Natural killer cell (primary cell): ENCODE results near the gene KY. TPM values are rescaled to one million over a fixed set of nuclear protein-coding genes. Genes with fewer than 3 reads are reported as not detected.

Experiments
- ATAC-seq, 3 donors: fragments of 150-1000 bp in 2 of 3; fragments of 200-7000 bp in 1 of 3; cut with Tn5 transposase; 1 replicate in 1 of 3; 2 replicates in 2 of 3; pipeline ENCODE4 v1.10.0; 2021; ENCODE audit warnings: mild to moderate bottlenecking in 2 of 3, moderate library complexity in 2 of 3
- DNase-seq, 2 donors: peaks; one replicate each; pipeline versions ENCODE4 v3.0.0 to v3.0.0-alpha.2; 2013 to 2021; ENCODE audit warnings: mixed read lengths in 1 of 2
- H3K27ac ChIP-seq: one replicate; pipeline ENCODE4 v1.5.1; 2013; ENCODE audit warnings: mild to moderate bottlenecking, low read length
- H3K27me3 ChIP-seq: one replicate; pipeline ENCODE4 v1.6.1; 2013; ENCODE audit warnings: low read length; ENCODE audit not compliant: control insufficient read depth, insufficient read depth
- H3K36me3 ChIP-seq: one replicate; pipeline ENCODE4 v1.6.1; 2013; ENCODE audit warnings: low read length; ENCODE audit not compliant: control insufficient read depth, insufficient read depth
- H3K4me1 ChIP-seq: one replicate; pipeline ENCODE4 v1.6.1; 2013; ENCODE audit warnings: low read length; ENCODE audit not compliant: control insufficient read depth, insufficient read depth
- H3K4me3 ChIP-seq: one replicate; pipeline ENCODE4 v1.5.1; 2013; ENCODE audit warnings: low read length
- H3K9me3 ChIP-seq: one replicate; pipeline ENCODE4 v1.6.1; 2013; ENCODE audit warnings: low read length; ENCODE audit not compliant: control insufficient read depth, insufficient read depth
- H3K27ac Mint-ChIP-seq, 2 donors: one replicate each; pipeline ENCODE4 v1.8.0; 2022; ENCODE audit warnings: mild to moderate bottlenecking in 2 of 2, mixed read lengths in 2 of 2, moderate library complexity in 1 of 2
- H3K27me3 Mint-ChIP-seq, 2 donors: one replicate each; pipeline ENCODE4 v1.8.0; 2022; ENCODE audit warnings: low read depth in 2 of 2, mixed read lengths in 2 of 2
- H3K36me3 Mint-ChIP-seq: one replicate; pipeline ENCODE4 v1.8.0; 2022; ENCODE audit warnings: mixed read lengths
- H3K4me1 Mint-ChIP-seq, 2 donors: one replicate each; pipeline ENCODE4 v1.8.0; 2022; ENCODE audit warnings: mixed read lengths in 2 of 2
- H3K4me3 Mint-ChIP-seq: one replicate; pipeline ENCODE4 v1.8.0; 2022; ENCODE audit warnings: mild to moderate bottlenecking, moderate library complexity, mixed read lengths
- H3K9me3 Mint-ChIP-seq, 2 donors: one replicate each; pipeline ENCODE4 v1.8.0; 2022; ENCODE audit warnings: mixed read lengths in 2 of 2
- WGBS: methylation state at CpG from one replicate; pipeline ENCODE4 v1.1.7; 2013; ENCODE audit warnings: missing lambda C conversion rate; ENCODE audit not compliant: insufficient coverage; 5-methylcytosine and 5-hydroxymethylcytosine counted together
- intact Hi-C: fragments of 100-400 bp; cut with micrococcal nuclease; formaldehyde crosslinking; loops from one replicate; pipeline ENCODE4 v1.14.2; 2022
- total RNA-seq, 4 donors: library from RNA; stranded (reverse); fragments of 120-200 nt in 1 of 4; gene quantifications; one replicate each; pipeline versions ENCODE4 v1.2.3 to v1.2.4, GENCODE V29; 2013 to 2022
- TF ChIP-seq, protein P1 (sequence below): fragments of 200-600 bp; IDR thresholded peaks from one replicate; pipeline ENCODE4 v1.8.0; 2022; ENCODE audit warnings: antibody characterized with exemption

KY gene
- total RNA-seq, 3 donors from 2014 or later (not counting 1 experiment from before 2014, with no cell fraction given): 0.15 TPM; not detected in 2

GRCh38 chr3:134667956-134668355 lies 17.1 kb upstream of the KY start:
- 67% methylated on average over 3 of the region's 3 CpGs for WGBS
- Mint-ChIP-seq H3K4me3 (no peak overlapping the region), H3K27me3 (peaks cover 0 to 10% of the 10 kb centered on the region in 2 donors), H3K27ac (no peak overlapping the region), H3K9me3 (peaks cover 3 to 4% of the 10 kb centered on the region in 2 donors), H3K4me1 (no peaks in the 10 kb centered on the region), H3K36me3 (no peaks in the 10 kb centered on the region)
- H3K36me3 ChIP-seq: no peaks in the 10 kb centered on the region
- H3K9me3 ChIP-seq: no peaks in the 10 kb centered on the region
- intact Hi-C loops: no loop called here
- no peaks in the 10 kb centered on the region for H3K27me3 ChIP-seq
- DNase-seq (no peak), ATAC-seq (peak in 1 of 3 donors; percentile 9)
- no peak overlapping the region for H3K4me3 ChIP-seq
- no peak overlapping the region for H3K27ac ChIP-seq
- H3K4me1 ChIP-seq: no peaks in the 10 kb centered on the region
- TF ChIP-seq, protein P1, sequence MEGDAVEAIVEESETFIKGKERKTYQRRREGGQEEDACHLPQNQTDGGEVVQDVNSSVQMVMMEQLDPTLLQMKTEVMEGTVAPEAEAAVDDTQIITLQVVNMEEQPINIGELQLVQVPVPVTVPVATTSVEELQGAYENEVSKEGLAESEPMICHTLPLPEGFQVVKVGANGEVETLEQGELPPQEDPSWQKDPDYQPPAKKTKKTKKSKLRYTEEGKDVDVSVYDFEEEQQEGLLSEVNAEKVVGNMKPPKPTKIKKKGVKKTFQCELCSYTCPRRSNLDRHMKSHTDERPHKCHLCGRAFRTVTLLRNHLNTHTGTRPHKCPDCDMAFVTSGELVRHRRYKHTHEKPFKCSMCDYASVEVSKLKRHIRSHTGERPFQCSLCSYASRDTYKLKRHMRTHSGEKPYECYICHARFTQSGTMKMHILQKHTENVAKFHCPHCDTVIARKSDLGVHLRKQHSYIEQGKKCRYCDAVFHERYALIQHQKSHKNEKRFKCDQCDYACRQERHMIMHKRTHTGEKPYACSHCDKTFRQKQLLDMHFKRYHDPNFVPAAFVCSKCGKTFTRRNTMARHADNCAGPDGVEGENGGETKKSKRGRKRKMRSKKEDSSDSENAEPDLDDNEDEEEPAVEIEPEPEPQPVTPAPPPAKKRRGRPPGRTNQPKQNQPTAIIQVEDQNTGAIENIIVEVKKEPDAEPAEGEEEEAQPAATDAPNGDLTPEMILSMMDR: no peak

DNA sequence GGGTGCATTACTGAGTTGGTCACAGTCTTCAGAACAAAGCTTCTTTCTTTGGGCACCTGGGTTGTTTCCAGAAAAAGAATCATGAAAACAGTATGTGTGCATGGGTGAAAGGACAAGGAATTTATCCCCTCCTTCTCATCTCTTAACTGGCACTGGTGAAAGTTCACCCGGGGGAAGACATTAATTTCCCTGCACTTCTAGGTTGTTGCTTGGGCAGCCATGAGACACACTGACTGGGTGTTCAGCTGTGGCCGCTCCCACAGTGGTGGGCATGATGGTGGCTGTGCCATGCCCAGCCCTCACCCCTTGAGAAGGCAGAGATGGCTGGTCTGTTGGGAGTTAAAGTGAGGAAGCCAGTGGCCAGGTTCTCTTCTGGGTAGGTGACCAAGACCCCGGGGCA lies 16.6 kb upstream of the KY start:
- 94% methylated on average over 3 of the region's 3 CpGs for WGBS
- H3K27me3 Mint-ChIP-seq: peaks cover 0 to 8% of the 10 kb centered on the region in 2 donors
- Histone ChIP-seq H3K36me3 (no peaks in the 10 kb centered on the region), H3K4me1 (no peaks in the 10 kb centered on the region), H3K4me3 (no peak overlapping the region), H3K27ac (no peak overlapping the region), H3K9me3 (no peaks in the 10 kb centered on the region), H3K27me3 (no peaks in the 10 kb centered on the region)
- TF ChIP-seq, protein P1: no peak
- H3K36me3 Mint-ChIP-seq: no peaks in the 10 kb centered on the region
- no peak overlapping the region for H3K27ac Mint-ChIP-seq
- DNase-seq (no peak), ATAC-seq (no peak)
- no peaks in the 10 kb centered on the region for H3K4me1 Mint-ChIP-seq
- no peak overlapping the region for H3K4me3 Mint-ChIP-seq
- peaks cover 0 to 2% of the 10 kb centered on the region in 2 donors for H3K9me3 Mint-ChIP-seq
- intact Hi-C loops: no loop called here

- H3K27me3 ChIP-seq: no peaks in the 10 kb centered on the region
- H3K36me3 ChIP-seq: no peaks in the 10 kb centered on the region
- peaks cover 0 to 2% of the 10 kb centered on the region in 2 donors for H3K9me3 Mint-ChIP-seq
- H3K4me3 ChIP-seq: no peak overlapping the region
- intact Hi-C loops: no loop called here
- no peak overlapping the region for H3K4me3 Mint-ChIP-seq
- DNase-seq: no peak
- H3K36me3 Mint-ChIP-seq: no peaks in the 10 kb centered on the region
- no peaks in the 10 kb centered on the region for H3K4me1 ChIP-seq
- H3K27ac Mint-ChIP-seq: no peak overlapping the region
- TF ChIP-seq, protein P1: no peak
- ATAC-seq: no peak
- H3K4me1 Mint-ChIP-seq: no peaks in the 10 kb centered on the region
- H3K27ac ChIP-seq: no peak overlapping the region
- WGBS: 83% methylated on average over 8 of the region's 9 CpGs
- H3K9me3 ChIP-seq: no peaks in the 10 kb centered on the region
- peaks cover 0 to 8% of the 10 kb centered on the region in 2 donors for H3K27me3 Mint-ChIP-seq
Observed at GRCh38 chr3:134666885-134667284, 16.1 kb upstream of the KY start.

DNA sequence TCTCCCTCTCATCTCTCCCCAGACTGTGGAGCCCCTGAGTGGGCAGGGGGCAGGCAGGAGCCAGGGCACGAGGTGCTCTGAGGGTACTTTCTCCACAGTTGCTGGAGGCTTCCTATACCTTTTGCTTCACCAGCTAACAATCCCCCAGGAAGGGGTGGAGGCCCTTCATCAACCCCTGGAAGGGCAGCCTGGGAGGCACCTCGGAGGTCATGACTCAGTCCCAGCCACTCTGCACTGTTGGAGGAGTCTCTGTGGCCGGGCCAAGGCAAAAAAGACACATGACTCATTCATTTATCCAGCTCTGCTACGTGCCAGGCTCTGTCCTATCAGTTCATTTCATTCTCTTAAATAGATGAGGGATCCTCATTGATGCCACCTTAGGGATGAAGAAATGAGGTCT lies 15.6 kb upstream of the KY start:
- intact Hi-C loops: no loop called here
- no peaks in the 10 kb centered on the region for H3K4me1 Mint-ChIP-seq
- H3K9me3 Mint-ChIP-seq: peaks cover under 1 to 2% of the 10 kb centered on the region in 2 donors

More for the DNA sequence above, 15.6 kb upstream of the KY start:
- Histone ChIP-seq H3K27me3 (no peaks in the 10 kb centered on the region), H3K4me3 (no peak overlapping the region), H3K9me3 (no peaks in the 10 kb centered on the region), H3K27ac (no peak overlapping the region), H3K4me1 (no peaks in the 10 kb centered on the region), H3K36me3 (no peaks in the 10 kb centered on the region)
- Mint-ChIP-seq H3K4me3 (no peak overlapping the region), H3K36me3 (no peaks in the 10 kb centered on the region), H3K27me3 (peaks cover 0 to 8% of the 10 kb centered on the region in 2 donors), H3K27ac (no peak overlapping the region)
- DNase-seq (no peak), ATAC-seq (no peak)
- 68% methylated on average over 4 of the region's 4 CpGs for WGBS
- TF ChIP-seq, protein P1: no peak
